Measurements from ENCODE around the gene KRT79.

The KRT79 gene

GRCh38 chr12:52817003-52817698 lies 17.0 kb downstream of the KRT79 start:
- no peak for DNase-seq (ENCODE audit: extremely low read depth, low read depth)
- TF ChIP-seq CTCF (IDR thresholded peaks at IDR 0.05; ENCODE audit: low read depth, low read length), result no peak

GRCh38 chr12:52815676-52816588 lies 18.2 kb downstream of the KRT79 start:
- TF ChIP-seq CTCF (IDR thresholded peaks at IDR 0.05; ENCODE audit: low read depth, low read length), result no peak
- DNase-seq (ENCODE audit: extremely low read depth, low read depth), result no peak

GRCh38 chr12:52815161-52815560 lies 18.9 kb downstream of the KRT79 start:
- no peak for TF ChIP-seq CTCF (IDR thresholded peaks at IDR 0.05; ENCODE audit: low read depth, low read length)

GRCh38 chr12:52814710-52815155 lies 19.4 kb downstream of the KRT79 start:
- TF ChIP-seq CTCF (IDR thresholded peaks at IDR 0.05; ENCODE audit: low read depth, low read length), result no peak
- no peak for DNase-seq (ENCODE audit: extremely low read depth, low read depth)

More at GRCh38 chr12:52815161-52815560, 18.9 kb downstream of the KRT79 start:
- no peak for DNase-seq (ENCODE audit: extremely low read depth, low read depth)

- no peak for TF ChIP-seq CTCF (IDR thresholded peaks at IDR 0.05; ENCODE audit: low read depth, low read length)
- no peak for DNase-seq (ENCODE audit: extremely low read depth, low read depth)
Observed at GRCh38 chr12:52813885-52814709, 20.0 kb downstream of the KRT79 start, which contains the start of gene KRT4. TSS of gene KRT4 (minus strand) at chr12:52814116. CDS start at chr12:52814058, 58 bp downstream.

GRCh38 chr12:52813203-52813819 lies 20.8 kb downstream of the KRT79 start:
- DNase-seq (ENCODE audit: extremely low read depth, low read depth), result no peak
- no peak for TF ChIP-seq CTCF (IDR thresholded peaks at IDR 0.05; ENCODE audit: low read depth, low read length)

Measured in AG09319 (cell line).